Natural killer cell (primary cell): ENCODE results near the gene EMC8. TPM values are rescaled to one million over a fixed set of nuclear protein-coding genes. Genes with fewer than 3 reads are reported as not detected.

Experiments used
- ATAC-seq, 3 donors: fragments of 150-1000 bp in 2 of 3; fragments of 200-7000 bp in 1 of 3; cut with Tn5 transposase; 1 replicate in 1 of 3; 2 replicates in 2 of 3; pipeline ENCODE4 v1.10.0; 2021; ENCODE audit warnings: mild to moderate bottlenecking in 2 of 3, moderate library complexity in 2 of 3
- DNase-seq, 2 donors: peaks; one replicate each; pipeline versions ENCODE4 v3.0.0 to v3.0.0-alpha.2; 2013 to 2021; ENCODE audit warnings: mixed read lengths in 1 of 2
- H3K27ac ChIP-seq: one replicate; pipeline ENCODE4 v1.5.1; 2013; ENCODE audit warnings: mild to moderate bottlenecking, low read length
- H3K27me3 ChIP-seq: one replicate; pipeline ENCODE4 v1.6.1; 2013; ENCODE audit warnings: low read length; ENCODE audit not compliant: control insufficient read depth, insufficient read depth
- H3K36me3 ChIP-seq: one replicate; pipeline ENCODE4 v1.6.1; 2013; ENCODE audit warnings: low read length; ENCODE audit not compliant: control insufficient read depth, insufficient read depth
- H3K4me1 ChIP-seq: one replicate; pipeline ENCODE4 v1.6.1; 2013; ENCODE audit warnings: low read length; ENCODE audit not compliant: control insufficient read depth, insufficient read depth
- H3K4me3 ChIP-seq: one replicate; pipeline ENCODE4 v1.5.1; 2013; ENCODE audit warnings: low read length
- H3K9me3 ChIP-seq: one replicate; pipeline ENCODE4 v1.6.1; 2013; ENCODE audit warnings: low read length; ENCODE audit not compliant: control insufficient read depth, insufficient read depth
- H3K27ac Mint-ChIP-seq, 2 donors: one replicate each; pipeline ENCODE4 v1.8.0; 2022; ENCODE audit warnings: mild to moderate bottlenecking in 2 of 2, mixed read lengths in 2 of 2, moderate library complexity in 1 of 2
- H3K27me3 Mint-ChIP-seq, 2 donors: one replicate each; pipeline ENCODE4 v1.8.0; 2022; ENCODE audit warnings: low read depth in 2 of 2, mixed read lengths in 2 of 2
- H3K36me3 Mint-ChIP-seq: one replicate; pipeline ENCODE4 v1.8.0; 2022; ENCODE audit warnings: mixed read lengths
- H3K4me1 Mint-ChIP-seq, 2 donors: one replicate each; pipeline ENCODE4 v1.8.0; 2022; ENCODE audit warnings: mixed read lengths in 2 of 2
- H3K4me3 Mint-ChIP-seq: one replicate; pipeline ENCODE4 v1.8.0; 2022; ENCODE audit warnings: mild to moderate bottlenecking, moderate library complexity, mixed read lengths
- H3K9me3 Mint-ChIP-seq, 2 donors: one replicate each; pipeline ENCODE4 v1.8.0; 2022; ENCODE audit warnings: mixed read lengths in 2 of 2
- CTCF ChIP-seq: fragments of 200-600 bp; IDR thresholded peaks from one replicate; pipeline ENCODE4 v1.8.0; 2022; ENCODE audit warnings: antibody characterized with exemption
- WGBS: methylation state at CpG from one replicate; pipeline ENCODE4 v1.1.7; 2013; ENCODE audit warnings: missing lambda C conversion rate; ENCODE audit not compliant: insufficient coverage; 5-methylcytosine and 5-hydroxymethylcytosine counted together
- intact Hi-C: fragments of 100-400 bp; cut with micrococcal nuclease; formaldehyde crosslinking; loops from one replicate; pipeline ENCODE4 v1.14.2; 2022
- total RNA-seq, 4 donors: library from RNA; stranded (reverse); fragments of 120-200 nt in 1 of 4; gene quantifications; one replicate each; pipeline versions ENCODE4 v1.2.3 to v1.2.4, GENCODE V29; 2013 to 2022

Gene EMC8
- total RNA-seq, 3 donors from 2014 or later (not counting 1 experiment from before 2014, with no cell fraction given): 21.2 to 26.4 (median 24.1) TPM

- 30% methylated on average over 10 of the region's 12 CpGs for WGBS
Observed at GRCh38 chr16:85778873-85779272, 20.5 kb downstream of the EMC8 start.

GRCh38 chr16:85777583-85778310, 21.6 kb downstream of the EMC8 start:
- Histone ChIP-seq H3K9me3 (no peaks in the 10 kb centered on the region), H3K36me3 (peaks cover 26% of the 10 kb centered on the region), H3K27ac (no peak overlapping the region), H3K27me3 (no peaks in the 10 kb centered on the region), H3K4me1 (peaks cover 5% of the 10 kb centered on the region), H3K4me3 (no peak overlapping the region)
- ATAC-seq (no peak), DNase-seq (no peak)
- Mint-ChIP-seq H3K27ac (no peak overlapping the region), H3K36me3 (peaks cover 7% of the 10 kb centered on the region), H3K4me1 (peaks cover 23 to 25% of the 10 kb centered on the region in 2 donors), H3K9me3 (no peaks in the 10 kb centered on the region), H3K27me3 (no peaks in the 10 kb centered on the region), H3K4me3 (no peak overlapping the region)
- intact Hi-C loops: no loop called here
- TF ChIP-seq CTCF: no peak
- WGBS: 92% methylated on average over 4 of the region's 4 CpGs

More at GRCh38 chr16:85778873-85779272, 20.5 kb downstream of the EMC8 start:
- intact Hi-C loops: no loop called here
- DNase-seq (peak; percentile 39 to 52), ATAC-seq (peak; percentile 75 to 99 (median 95))
- Histone ChIP-seq H3K27ac (no peak overlapping the region), H3K4me3 (no peak overlapping the region), H3K4me1 (peaks cover 5% of the 10 kb centered on the region), H3K9me3 (no peaks in the 10 kb centered on the region), H3K27me3 (no peaks in the 10 kb centered on the region), H3K36me3 (peaks cover 28% of the 10 kb centered on the region)
- Mint-ChIP-seq H3K4me1 (peaks cover 23 to 30% of the 10 kb centered on the region in 2 donors), H3K9me3 (no peaks in the 10 kb centered on the region), H3K36me3 (peaks cover 7% of the 10 kb centered on the region), H3K27me3 (no peaks in the 10 kb centered on the region), H3K27ac (peak overlapping the region in 1 of 2 donors; percentile 63), H3K4me3 (peak overlapping the region; percentile 31)
- no peak for TF ChIP-seq CTCF

- TF ChIP-seq CTCF: no peak
- Mint-ChIP-seq H3K27ac (no peak overlapping the region), H3K4me3 (no peak overlapping the region), H3K9me3 (no peaks in the 10 kb centered on the region), H3K36me3 (peaks cover 4% of the 10 kb centered on the region), H3K27me3 (no peaks in the 10 kb centered on the region), H3K4me1 (peaks cover 17 to 19% of the 10 kb centered on the region in 2 donors)
- 94% methylated on average over 8 of the region's 8 CpGs for WGBS
- peaks cover 5% of the 10 kb centered on the region for H3K4me1 ChIP-seq
- H3K36me3 ChIP-seq: peaks cover 17% of the 10 kb centered on the region
- intact Hi-C loops: no loop called here
- no peak overlapping the region for H3K4me3 ChIP-seq
- ATAC-seq (no peak), DNase-seq (no peak)
- H3K27me3 ChIP-seq: no peaks in the 10 kb centered on the region
- no peaks in the 10 kb centered on the region for H3K9me3 ChIP-seq
- no peak overlapping the region for H3K27ac ChIP-seq
Observed at GRCh38 chr16:85774811-85775210, 24.5 kb downstream of the EMC8 start.
